SJSA1 (cell line): ENCODE results near the gene MAPKAP1. TPM values are rescaled to one million over a fixed set of nuclear protein-coding genes. Genes with fewer than 3 reads are reported as not detected.

Experiments
- DNase-seq, 2 experiments: peaks; one replicate each; pipeline ENCODE4 v3.0.0-alpha.2; 2015 to 2020; ENCODE audit warnings: low spot score in 2 of 2, low read depth in 1 of 2
- H3K27ac ChIP-seq: fragments of 250-450 bp; sonication (Bioruptor Pico); 2 replicates; pipeline ENCODE4 v1.5.1; 2020; ENCODE audit warnings: mild to moderate bottlenecking, moderate library complexity
- H3K27me3 ChIP-seq: fragments of 250-450 bp; sonication (Bioruptor Pico); replicated peaks from 2 replicates; pipeline ENCODE4 v1.5.1; 2020; ENCODE audit warnings: mild to moderate bottlenecking, moderate library complexity
- H3K36me3 ChIP-seq: fragments of 250-450 bp; sonication (Bioruptor Pico); 2 replicates; pipeline ENCODE4 v1.5.1; 2020; ENCODE audit warnings: mild to moderate bottlenecking
- H3K4me1 ChIP-seq: fragments of 250-450 bp; sonication (Bioruptor Pico); replicated peaks from 2 replicates; pipeline ENCODE4 v1.6.1; 2021; ENCODE audit warnings: mild to moderate bottlenecking
- H3K4me3 ChIP-seq: fragments of 250-450 bp; sonication (Bioruptor Pico); 2 replicates; pipeline ENCODE4 v1.5.1; 2020; ENCODE audit warnings: mild to moderate bottlenecking
- H3K9me3 ChIP-seq: fragments of 250-450 bp; sonication (Bioruptor Pico); replicated peaks from 2 replicates; pipeline ENCODE4 v1.5.1; 2020; ENCODE audit warnings: mild to moderate bottlenecking
- total RNA-seq: library from RNA; depleted of rRNA; stranded (reverse); fragments of >200 nt; shearing (Covaris generic); gene quantifications from 2 replicates; pipeline ENCODE4 v1.2.3, GENCODE V29; 2014; rRNA removed

MAPKAP1 gene
- 76.2 and 88.5 TPM in 2 replicates for total RNA-seq

DNA sequence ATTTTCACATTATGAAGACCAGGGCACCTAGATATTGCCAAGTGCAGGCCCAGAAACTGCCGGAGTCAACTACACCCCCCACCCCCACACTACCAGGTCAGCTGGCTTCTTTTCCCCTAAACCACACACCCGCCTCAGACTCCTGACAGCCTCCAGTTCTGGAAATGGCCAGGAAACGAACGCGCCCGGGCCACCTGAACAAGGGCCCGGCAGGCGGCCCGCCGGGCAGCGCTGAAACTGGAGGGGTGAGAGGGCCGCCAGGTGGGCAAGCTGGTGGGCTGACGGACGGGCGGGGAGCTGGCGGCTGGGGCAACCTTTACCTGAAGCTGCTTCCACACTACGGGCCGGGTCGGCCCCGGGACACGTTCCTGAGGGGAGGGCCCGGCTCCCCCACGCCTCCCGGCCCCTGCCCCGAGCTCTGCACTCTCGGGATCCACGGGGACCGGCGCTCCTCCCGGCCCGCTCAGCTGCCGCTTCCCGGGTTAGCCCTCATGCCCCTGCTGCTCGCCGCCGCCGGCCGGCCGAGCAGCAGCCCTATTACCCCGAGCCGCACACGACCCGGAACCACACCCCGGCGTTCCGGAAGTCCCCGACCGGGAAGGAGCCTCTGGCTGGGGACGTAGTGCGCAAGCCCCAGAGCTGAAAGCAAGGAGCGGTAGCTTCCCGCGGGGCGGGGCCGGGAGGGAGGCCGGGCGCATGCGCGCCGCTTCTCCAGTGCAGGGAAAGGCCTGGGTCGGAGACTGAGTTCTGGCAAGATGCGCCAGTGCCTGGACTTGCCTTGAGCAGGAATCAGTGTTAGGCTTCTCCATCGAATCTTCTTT, at the start of gene MAPKAP1:
TSS of gene MAPKAP1 (minus strand) at position 558 of the 821 bp plus-strand sequence. CDS start 34,634 bp downstream, outside the sequence.
- H3K4me3 ChIP-seq, result peak within 1 kb of the TSS; percentile 75
- H3K4me1 ChIP-seq, result peaks cover 3% of the 10 kb centered on the region; the same call in 1 of the 2 replicates
- no peaks in the 10 kb centered on the region for H3K9me3 ChIP-seq
- peak; percentile 89 to 96 for DNase-seq
- H3K27me3 ChIP-seq, result no peaks in the 10 kb centered on the region
- peak within 1 kb of the TSS; percentile 57 for H3K27ac ChIP-seq
- peaks cover 9% of the 10 kb centered on the region for H3K36me3 ChIP-seq

DNA sequence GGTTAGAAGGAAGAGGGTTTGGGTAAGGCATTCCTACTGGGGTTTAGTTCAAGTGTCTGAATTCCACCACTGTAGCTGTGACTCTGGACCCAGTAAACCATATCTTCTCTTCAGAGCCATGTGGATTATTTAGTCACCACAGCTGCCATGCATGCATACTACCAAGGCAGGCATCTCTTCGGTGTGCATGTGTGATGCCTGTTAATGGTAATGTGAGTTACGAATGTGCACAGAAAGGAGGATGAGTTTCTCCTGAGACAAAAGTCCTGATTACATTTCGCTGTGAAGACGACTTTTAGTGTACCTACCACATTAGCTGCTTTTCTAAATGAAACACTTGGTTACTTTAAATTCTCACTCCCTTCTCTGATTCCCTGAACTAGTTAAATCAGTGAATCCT, 49.5 kb upstream of the MAPKAP1 start:
- Histone ChIP-seq H3K9me3 (no peaks in the 10 kb centered on the region), H3K36me3 (no peaks in the 10 kb centered on the region), H3K4me3 (no peak overlapping the region), H3K27ac (no peak overlapping the region), H3K27me3 (no peaks in the 10 kb centered on the region), H3K4me1 (0 out of 2 replicates have a peak, but pooled peaks cover 5% of the 10 kb centered on the region)
- no peak for DNase-seq

DNA sequence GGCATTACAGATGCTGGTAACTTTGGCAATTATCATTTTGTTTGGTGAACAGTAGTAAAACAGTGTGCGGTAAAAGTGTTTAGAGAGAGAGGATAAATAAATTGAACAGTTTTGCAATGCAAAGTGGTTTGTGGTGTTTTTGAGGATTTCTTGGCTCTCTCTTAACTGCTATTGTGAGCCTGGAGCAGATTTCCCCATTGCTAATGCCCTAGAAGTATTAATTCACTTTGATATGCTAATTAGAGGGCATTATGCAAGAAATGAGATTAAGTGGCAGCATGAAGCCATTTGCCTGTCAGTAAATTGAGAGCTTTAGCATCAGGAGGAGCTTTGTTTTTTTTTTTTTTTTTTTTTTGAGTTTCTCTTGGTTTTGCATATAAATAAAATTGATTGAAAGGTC, 48.3 kb upstream of the MAPKAP1 start:
- DNase-seq, result no peak
- Histone ChIP-seq H3K4me1 (0 out of 2 replicates have a peak, but pooled peaks cover 5% of the 10 kb centered on the region), H3K27me3 (no peaks in the 10 kb centered on the region), H3K27ac (no peak overlapping the region), H3K36me3 (no peaks in the 10 kb centered on the region), H3K4me3 (no peak overlapping the region), H3K9me3 (no peaks in the 10 kb centered on the region)

DNA sequence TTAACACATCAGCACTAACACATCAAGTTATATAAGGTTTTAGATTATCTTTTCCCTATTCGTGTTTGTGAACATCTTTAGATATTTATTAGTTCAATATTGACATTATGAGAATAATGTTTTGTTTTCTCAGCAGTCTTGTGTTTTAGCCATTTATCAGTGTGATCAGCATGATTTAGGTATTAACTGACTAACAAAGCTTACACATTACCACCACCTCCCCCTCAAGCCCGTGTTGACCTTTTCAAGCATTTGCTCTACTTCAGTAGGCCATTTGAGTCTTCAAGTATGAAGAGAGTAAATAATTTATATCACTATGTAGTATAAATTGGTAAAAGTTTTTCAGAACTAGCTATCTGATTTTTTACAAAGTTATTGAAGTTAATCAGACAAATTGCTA, 47.1 kb upstream of the MAPKAP1 start:
- Histone ChIP-seq H3K4me3 (no peak overlapping the region), H3K27me3 (no peaks in the 10 kb centered on the region), H3K9me3 (no peaks in the 10 kb centered on the region), H3K36me3 (0 out of 2 replicates have a peak, but pooled peaks cover 6% of the 10 kb centered on the region), H3K4me1 (0 out of 2 replicates have a peak, but pooled peaks cover 3% of the 10 kb centered on the region), H3K27ac (no peak overlapping the region)
- no peak for DNase-seq

DNA sequence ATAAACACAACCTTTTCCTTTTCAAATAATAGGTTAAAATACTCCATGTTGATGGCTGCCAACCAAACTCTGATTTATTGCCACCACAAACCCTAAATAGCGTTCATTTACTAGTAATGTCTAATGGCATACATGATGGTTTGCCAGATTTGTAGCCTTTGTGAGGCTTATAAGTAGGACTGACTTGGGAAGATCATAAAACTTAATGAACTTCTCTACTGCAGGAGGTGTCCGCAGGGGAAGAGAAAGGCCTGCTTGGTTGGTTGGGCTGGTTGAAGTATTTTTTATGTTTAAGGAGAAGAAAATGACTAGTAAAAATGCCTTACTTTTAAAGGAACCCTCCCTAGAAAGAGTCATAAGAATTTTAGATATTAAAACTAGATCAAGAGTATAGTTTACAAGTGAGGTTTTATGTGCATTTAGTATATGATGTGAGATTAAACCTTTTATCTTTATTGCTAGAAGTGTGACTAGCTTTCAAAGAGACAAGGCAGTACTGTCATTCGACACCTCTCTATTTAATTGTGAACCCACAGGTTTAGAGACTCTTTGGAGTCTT, 45.1 kb upstream of the MAPKAP1 start:
- H3K36me3 ChIP-seq, result peaks cover 9% of the 10 kb centered on the region; the same call in 1 of the 2 replicates
- no peaks in the 10 kb centered on the region for H3K9me3 ChIP-seq
- H3K4me3 ChIP-seq, result no peak overlapping the region
- DNase-seq, result no peak
- peaks cover 8% of the 10 kb centered on the region for H3K4me1 ChIP-seq
- H3K27ac ChIP-seq, result no peak overlapping the region
- H3K27me3 ChIP-seq, result no peaks in the 10 kb centered on the region

DNA sequence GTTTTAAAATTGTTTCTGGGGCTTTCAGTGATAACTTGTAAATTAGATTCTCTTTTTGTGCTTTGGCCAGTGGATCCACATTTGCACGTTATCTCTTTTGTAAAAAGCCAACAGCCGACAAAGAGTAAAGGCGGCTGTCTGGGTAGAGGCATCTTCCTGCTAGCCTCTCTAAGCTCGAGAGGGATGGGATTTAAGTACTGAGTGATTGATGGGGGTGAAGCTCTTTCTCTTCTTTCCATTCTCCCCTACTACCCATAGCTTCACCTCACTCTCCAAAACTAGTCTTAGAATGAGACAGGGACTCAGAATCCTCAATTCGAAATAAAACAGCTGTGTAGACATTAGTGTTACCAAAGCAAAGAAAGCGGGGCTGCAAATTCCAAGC, 43.6 kb upstream of the MAPKAP1 start:
- Histone ChIP-seq H3K4me3 (no peak overlapping the region), H3K27ac (no peak overlapping the region), H3K36me3 (peaks cover 9% of the 10 kb centered on the region; the same call in 1 of the 2 replicates), H3K27me3 (no peaks in the 10 kb centered on the region), H3K9me3 (no peaks in the 10 kb centered on the region), H3K4me1 (peaks cover 16% of the 10 kb centered on the region)
- no peak for DNase-seq

DNA sequence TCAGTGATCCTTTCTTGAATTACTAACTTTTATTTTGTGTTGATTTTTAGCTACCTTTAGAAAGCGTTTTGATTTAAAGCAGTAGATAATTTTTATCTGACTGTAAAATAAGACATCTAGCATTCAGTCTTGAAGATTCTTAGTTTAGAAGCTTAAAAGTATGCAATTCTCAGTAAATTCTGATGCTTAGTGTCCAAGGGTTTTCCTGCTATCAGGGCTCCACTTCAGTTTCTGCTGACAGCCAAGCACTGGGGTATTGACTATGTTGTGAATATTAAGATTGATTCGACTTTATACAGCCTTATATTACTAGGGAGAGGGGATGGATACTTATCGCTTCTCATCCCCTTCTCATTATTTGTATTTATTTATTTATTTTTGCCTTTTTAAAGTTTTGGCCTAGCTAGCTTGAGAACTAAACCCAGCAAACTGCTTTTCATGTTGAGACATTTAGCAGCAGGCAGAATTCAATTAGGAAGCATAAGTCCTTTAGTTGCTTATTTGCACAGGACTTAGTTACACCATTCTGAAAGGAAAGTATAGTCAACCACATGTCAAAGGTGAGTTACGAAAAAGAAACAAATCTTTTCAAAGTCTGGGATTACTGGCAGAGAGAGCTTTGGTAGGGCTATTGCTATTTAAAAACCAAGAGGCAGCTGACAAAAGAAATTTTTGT, 43.1 kb upstream of the MAPKAP1 start:
- no peak for DNase-seq
- Histone ChIP-seq H3K9me3 (no peaks in the 10 kb centered on the region), H3K27me3 (no peaks in the 10 kb centered on the region), H3K4me3 (no peak overlapping the region), H3K4me1 (peaks cover 21% of the 10 kb centered on the region), H3K36me3 (peaks cover 9% of the 10 kb centered on the region; the same call in 1 of the 2 replicates), H3K27ac (no peak overlapping the region)

DNA sequence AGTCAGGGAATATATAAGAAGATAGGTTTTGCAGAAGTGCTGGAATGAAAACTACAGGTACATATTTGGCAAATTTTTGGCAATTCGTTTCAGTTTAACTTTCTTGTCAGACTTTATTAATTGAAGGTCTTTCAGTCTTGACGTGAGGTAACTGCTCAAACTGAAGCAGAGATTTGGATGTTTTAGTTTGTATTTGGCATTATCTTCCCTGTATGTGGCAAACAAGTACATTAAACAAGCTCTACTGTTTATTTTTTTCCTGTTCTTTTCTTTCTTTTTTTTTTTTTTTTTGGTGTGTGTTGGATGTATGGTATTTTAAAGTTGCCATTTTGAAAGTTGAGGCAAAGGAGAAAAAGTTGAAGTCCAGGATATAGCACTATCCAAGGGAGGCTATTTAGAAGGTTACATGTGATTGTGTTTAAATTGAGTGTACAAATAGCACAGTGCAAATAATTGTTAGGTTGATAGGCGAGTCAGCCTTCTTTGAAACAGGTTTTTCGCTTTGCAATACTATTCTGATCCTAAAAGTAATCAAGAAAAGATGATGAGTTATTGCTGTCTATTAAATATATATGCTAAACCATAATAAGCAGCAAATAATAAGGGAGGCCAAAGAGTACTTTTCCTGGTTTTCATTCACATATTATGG, 42.4 kb upstream of the MAPKAP1 start:
- no peaks in the 10 kb centered on the region for H3K27me3 ChIP-seq
- no peak overlapping the region for H3K27ac ChIP-seq
- H3K9me3 ChIP-seq, result no peaks in the 10 kb centered on the region
- H3K4me3 ChIP-seq, result no peak overlapping the region
- peaks cover 28% of the 10 kb centered on the region for H3K4me1 ChIP-seq
- DNase-seq, result no peak
- H3K36me3 ChIP-seq, result peaks cover 9% of the 10 kb centered on the region; the same call in 1 of the 2 replicates

DNA sequence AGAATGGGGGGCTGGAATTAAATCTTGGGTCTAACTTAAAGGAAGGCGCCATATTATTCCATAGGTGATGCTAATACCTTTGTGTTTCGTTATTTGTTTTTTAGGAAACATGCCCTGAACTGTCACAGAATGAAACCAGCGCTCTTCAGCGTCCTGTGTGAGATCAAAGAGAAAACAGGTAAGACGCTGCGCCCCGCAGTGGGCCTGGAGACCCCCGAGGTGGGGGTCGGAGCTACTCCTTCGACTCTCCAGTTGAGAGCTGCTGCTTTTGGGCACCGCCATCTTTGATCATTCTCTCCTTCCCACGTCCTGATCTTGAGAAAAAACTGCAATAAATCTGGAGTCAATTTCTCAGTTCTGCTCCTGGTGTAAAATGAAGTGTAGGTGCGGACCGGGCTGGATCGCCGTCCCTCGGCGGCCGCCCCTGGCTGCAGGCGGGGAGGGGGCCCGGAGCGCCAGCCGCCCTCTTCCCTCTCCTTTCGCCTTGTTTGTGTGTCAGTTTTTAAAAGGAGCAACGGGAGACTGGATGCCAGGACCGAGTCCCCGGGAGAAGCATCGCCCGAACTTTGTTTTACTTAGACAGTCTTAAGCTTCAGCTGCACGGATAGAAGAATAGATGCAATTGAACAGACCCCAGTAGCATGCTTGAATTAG, 41.6 kb upstream of the MAPKAP1 start:
- Histone ChIP-seq H3K9me3 (no peaks in the 10 kb centered on the region), H3K4me1 (peaks cover 30% of the 10 kb centered on the region), H3K27ac (no peak overlapping the region), H3K4me3 (peak overlapping the region; percentile 66), H3K27me3 (no peaks in the 10 kb centered on the region), H3K36me3 (peaks cover 9% of the 10 kb centered on the region; the same call in 1 of the 2 replicates)
- no peak for DNase-seq

DNA sequence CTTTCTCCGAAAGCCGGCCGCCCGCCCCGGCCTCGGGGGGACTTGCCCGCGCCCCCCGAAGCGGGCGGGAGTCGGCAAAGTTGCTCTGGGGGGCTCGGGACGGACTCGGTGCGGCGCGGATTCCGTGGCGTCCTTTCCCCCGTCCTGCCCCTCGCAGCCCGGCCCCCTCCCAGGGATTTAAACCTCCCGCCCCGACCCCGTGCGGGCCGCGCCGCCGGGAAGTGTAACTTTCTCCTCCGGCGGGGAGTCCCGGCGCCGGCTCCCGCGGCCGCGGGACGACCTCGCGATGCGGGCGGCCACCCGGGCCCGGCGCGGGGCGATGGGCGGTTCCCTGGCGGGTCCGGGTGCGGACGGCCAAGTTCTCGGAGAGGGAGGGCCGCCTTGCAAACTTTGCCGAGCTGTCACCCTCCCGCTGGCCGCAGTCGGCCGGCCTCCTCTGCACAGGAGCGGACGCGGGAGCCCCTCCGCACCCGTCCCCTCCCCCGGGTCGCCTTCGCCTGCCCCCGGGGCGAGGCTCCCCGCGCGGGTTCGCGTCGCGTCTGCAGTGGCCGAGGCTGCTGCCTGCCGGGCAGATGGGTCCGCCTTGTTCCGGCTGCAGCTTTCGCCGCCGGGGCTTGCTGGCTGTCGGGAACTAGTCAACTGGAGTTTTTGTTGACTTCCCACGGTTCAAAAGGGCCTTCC, 40.9 kb upstream of the MAPKAP1 start:
- H3K27me3 ChIP-seq, result no peaks in the 10 kb centered on the region
- H3K36me3 ChIP-seq, result peaks cover 9% of the 10 kb centered on the region; the same call in 1 of the 2 replicates
- peak in 1 of 2 experiments; percentile 15 for DNase-seq
- no peak overlapping the region for H3K27ac ChIP-seq
- no peaks in the 10 kb centered on the region for H3K9me3 ChIP-seq
- peak overlapping the region; percentile 66 for H3K4me3 ChIP-seq
- peaks cover 30% of the 10 kb centered on the region for H3K4me1 ChIP-seq

DNA sequence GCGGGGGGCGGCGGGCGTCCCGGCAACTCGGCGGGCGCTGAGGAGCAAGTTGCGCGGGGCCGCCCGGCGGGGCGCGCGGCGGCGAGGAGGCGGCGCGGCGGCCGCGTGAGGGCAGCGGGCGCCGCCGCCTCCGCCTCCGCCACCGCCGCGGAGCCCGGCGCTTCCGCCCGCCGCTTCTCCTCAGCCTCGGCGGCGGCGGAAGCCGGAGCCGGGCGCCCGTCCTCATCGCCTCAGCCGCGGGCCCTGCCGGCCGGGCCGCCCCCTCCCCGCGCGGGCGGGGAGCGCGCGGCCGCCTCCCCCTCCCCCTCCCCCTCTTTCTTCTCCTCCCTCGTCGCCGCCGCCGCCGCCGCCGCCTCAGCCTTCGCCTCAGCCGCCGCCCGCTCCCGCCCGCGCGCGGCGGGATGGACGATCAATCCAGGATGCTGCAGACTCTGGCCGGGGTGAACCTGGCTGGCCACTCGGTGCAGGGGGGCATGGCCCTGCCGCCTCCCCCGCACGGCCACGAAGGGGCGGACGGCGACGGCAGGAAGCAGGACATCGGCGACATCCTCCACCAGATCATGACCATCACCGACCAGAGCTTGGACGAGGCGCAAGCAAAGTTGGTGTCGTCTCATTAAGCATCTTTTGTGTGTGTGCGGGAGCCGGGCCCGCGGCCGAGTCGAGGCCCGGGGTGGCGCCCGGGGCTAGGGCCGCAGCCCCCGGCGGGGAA, 40.2 kb upstream of the MAPKAP1 start, which contains the start of gene PBX3:
TSS of gene PBX3 (plus strand) at position 321 of the 712 bp plus-strand sequence.
- peak within 1 kb of the TSS; percentile 74 for H3K27ac ChIP-seq
- no peaks in the 10 kb centered on the region for H3K9me3 ChIP-seq
- H3K4me1 ChIP-seq, result peaks cover 30% of the 10 kb centered on the region
- DNase-seq, result peak in 1 of 2 experiments; percentile 52
- H3K36me3 ChIP-seq, result peaks cover 9% of the 10 kb centered on the region; the same call in 1 of the 2 replicates
- no peaks in the 10 kb centered on the region for H3K27me3 ChIP-seq
- peak within 1 kb of the TSS; percentile 66 for H3K4me3 ChIP-seq

DNA sequence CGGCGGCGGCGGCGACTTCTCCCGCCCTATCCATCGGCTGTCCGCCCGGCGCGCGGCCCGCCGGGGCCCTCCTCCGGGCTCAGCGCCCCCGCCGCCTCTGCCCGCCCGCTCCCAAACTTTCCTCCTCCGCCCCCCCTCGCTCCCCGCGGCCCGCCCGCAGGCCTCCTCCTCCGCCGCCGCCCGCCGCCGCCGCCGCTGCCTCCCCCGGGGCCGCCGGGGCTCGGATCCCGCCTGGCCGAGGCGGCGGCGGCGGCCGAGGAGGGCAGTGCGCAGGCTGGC, 39.7 kb upstream of the MAPKAP1 start:
- no peaks in the 10 kb centered on the region for H3K27me3 ChIP-seq
- no peak overlapping the region for H3K27ac ChIP-seq
- H3K36me3 ChIP-seq, result peaks cover 9% of the 10 kb centered on the region; the same call in 1 of the 2 replicates
- H3K9me3 ChIP-seq, result no peaks in the 10 kb centered on the region
- DNase-seq, result no peak
- peaks cover 30% of the 10 kb centered on the region for H3K4me1 ChIP-seq
- H3K4me3 ChIP-seq, result peak overlapping the region; percentile 66
